ENCODE measurements around the gene SLF1.

GRCh38 chr5:94661086-94661485, 42.6 kb downstream of the SLF1 start:
- TF ChIP-seq POLR2A (IDR thresholded peaks at IDR 0.05) (no peak), CTCF (IDR thresholded peaks at IDR 0.05) (no peak)

Data from breast epithelium (tissue), 3 donors.